HG03025 (cell line): ENCODE results near the gene MRPL39.
A peak's percentile ranks its signal among the peaks of the same experiment; 100 is the strongest.
"Not testable (repeated sequence)": the region's sequence is repeated elsewhere in the genome, so short reads cannot be mapped to it uniquely, and the experiment has no call there.

Experiments used
- ATAC-seq: cut with Tn5 transposase; IDR thresholded peaks from one replicate; pipeline ENCODE4 v1.9.1; 2021; ENCODE audit warnings: mild to moderate bottlenecking, moderate library complexity; ENCODE audit not compliant: unreplicated experiment, low FRiP score

Gene MRPL39

GRCh38 chr21:25607151-25608043 lies at the start of gene MRPL39:
Gene MRPL39 (minus strand): TSS chr21:25607481. CDS start chr21:25607475, 6 bp downstream.
- peak; percentile 93 for ATAC-seq

DNA sequence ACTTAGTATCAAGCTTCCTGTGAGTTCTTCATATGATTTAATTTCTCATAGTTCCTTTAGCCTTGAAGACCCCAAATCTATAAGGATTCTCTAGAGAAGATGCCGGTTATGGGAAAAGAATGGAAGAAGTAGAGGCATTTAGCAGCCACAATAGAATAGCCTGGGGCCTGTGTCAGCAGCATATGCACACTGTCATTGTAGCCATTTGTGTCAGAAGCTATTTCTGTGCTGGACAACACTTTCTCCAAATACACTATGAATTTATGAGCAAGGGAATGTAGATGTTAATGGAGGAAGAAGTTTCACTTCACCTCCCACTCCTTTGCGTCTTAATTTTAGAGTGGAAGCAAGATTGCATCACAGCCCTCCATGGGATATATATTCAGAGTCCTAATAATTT lies 49.1 kb upstream of the MRPL39 start:
- ATAC-seq: no peak

- no peak for ATAC-seq
Observed at GRCh38 chr21:25649146-25649545, 41.9 kb upstream of the MRPL39 start.

DNA sequence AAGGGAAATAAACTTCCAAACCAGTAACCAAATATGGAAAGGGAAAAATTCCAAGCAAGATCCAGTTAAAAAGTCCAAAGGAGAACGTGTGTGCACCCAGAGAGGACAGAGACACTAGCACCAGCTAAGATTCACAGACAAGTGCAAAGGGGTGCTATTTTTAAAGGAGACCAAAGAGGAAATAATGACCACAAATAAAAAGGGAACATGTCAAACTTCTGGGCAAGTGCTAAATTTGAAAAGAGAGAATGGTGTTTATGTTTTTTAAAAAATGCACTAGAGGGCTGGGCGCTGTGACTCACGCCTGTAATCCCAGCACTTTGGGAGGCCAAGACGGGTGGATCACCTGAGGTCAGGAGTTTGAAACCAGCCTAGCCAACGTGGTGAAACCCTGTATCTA lies 40.4 kb upstream of the MRPL39 start:
- no peak for ATAC-seq

- ATAC-seq: no peak
Observed at GRCh38 chr21:25646474-25646873, 39.2 kb upstream of the MRPL39 start.

DNA sequence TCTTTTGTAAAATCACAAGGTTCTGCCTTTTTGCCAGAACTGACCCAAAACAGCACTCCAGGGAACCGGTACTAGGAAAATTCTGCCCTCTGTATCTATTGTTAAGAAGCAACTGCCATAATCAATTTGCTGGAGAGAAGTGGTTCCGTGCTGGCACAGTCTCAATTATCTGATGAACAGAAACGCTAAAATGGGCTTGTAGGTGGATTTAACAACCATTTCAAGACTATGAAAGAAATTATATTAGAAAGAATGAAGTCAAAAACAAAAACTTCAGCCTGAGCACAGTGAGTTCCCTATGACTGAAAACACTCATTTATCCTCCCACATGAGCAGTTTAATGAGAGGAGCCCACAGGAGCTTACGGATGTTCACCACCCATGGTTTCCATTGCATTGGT lies 36.2 kb upstream of the MRPL39 start:
- no peak for ATAC-seq

GRCh38 chr21:25640943-25641292 lies 33.6 kb upstream of the MRPL39 start:
- ATAC-seq: no peak

DNA sequence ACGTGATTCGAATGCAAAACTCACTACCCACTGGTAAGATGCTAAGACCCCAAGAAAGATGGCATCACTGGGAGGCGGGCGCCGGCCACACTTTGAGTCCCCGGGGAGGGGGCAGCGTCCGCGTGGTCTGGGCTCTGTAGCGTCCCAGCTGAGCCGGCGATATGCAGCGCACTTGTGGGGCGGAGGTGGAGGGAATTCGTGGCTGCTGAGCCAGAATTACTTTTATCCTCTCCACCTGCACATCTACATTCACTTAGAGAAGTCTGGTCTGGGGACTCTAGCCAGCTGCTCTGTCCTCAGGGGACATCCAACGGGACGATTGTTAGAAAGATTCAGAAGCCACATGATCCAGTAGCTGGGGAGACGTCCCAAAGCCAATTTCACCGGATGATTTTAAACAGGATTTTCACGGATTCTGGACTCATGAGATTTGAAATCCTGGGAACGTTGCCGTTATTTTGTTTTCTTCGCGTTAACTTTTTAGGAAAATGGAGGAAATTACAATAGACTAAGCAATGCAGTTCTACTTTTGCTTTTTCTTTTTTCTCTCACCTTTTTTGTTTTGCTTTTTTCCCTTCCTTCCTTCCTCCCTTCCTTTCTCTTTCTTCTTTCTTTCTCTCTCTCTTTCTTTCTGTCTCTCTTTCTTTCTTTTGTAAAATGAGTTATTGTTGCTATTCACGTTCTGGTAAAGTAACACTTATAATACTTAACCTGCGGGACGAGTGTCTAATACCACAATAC lies 33.1 kb upstream of the MRPL39 start:
- peak; percentile 18 for ATAC-seq

GRCh38 chr21:25639551-25640201 lies 32.4 kb upstream of the MRPL39 start:
- ATAC-seq: peak; percentile 65

GRCh38 chr21:25638660-25639550 lies 31.6 kb upstream of the MRPL39 start, which contains the start of gene JAM2:
Gene JAM2 (plus strand): TSS chr21:25639258. CDS start chr21:25639822, 564 bp downstream.
- ATAC-seq: peak; percentile 40

- no peak for ATAC-seq
Observed at GRCh38 chr21:25637851-25638659, 30.8 kb upstream of the MRPL39 start.

- ATAC-seq: no peak
Observed at GRCh38 chr21:25636727-25637126, 29.4 kb upstream of the MRPL39 start.

GRCh38 chr21:25635310-25635709 lies 28.0 kb upstream of the MRPL39 start:
- ATAC-seq: no peak

DNA sequence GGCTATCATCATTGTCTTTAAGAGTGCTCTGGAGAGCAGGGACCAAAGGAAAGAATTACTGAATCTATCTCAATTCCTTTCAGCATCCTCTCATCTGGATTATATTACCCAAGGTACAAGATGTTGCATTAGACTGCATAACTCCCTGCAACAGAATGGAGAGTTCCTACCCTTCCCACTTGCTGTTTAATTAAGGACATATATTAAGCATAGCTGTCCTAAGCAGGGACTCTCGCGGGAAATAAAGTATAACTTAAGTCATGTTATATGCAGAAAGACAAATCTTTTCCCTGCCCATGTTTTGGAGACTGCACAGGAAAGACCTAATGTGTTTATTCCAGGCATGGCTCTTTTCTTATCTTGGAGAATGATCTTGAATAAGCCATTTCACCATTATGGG lies 25.0 kb upstream of the MRPL39 start:
- ATAC-seq: no peak

GRCh38 chr21:25626757-25627156 lies 19.5 kb upstream of the MRPL39 start:
- ATAC-seq: no peak

DNA sequence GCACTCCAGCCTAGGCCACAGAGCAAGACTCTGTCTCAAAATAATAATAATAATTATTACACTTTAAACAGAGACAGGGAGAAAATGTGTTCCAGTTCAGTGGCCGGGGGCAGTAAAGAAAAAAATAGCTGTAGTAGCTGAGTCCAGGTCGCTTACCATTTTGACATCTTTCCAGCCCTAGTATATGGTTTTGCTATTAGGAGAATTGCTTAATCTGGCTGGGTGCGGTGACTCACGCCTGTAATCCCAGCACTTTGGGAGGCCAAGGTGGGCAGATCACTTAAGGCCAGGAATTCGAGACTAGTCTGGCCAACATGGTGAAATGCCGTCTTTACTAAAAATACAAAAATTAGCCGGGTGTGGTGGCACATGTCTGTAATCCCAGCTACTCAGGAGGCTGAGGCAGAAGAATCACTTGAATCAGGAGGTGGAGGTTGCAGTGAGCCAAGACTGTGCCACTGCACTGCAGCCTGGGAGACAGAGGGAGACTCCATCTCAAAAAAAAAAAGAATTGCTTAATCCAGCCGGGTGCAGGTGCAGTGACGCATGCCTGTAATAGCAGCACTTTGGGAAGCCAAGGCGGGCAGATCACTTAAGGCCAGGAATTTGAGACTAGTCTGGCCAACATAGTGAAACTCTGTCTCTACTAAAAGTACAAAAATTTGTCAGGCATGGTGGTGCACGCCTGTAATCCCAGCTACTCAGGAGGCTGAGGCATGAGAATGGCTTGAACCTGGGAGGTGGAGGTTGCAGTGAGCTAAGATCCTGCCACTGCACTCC lies 18.7 kb upstream of the MRPL39 start:
- not testable (repeated sequence) for ATAC-seq

- no peak for ATAC-seq
Observed at GRCh38 chr21:25625036-25625435, 17.8 kb upstream of the MRPL39 start.

DNA sequence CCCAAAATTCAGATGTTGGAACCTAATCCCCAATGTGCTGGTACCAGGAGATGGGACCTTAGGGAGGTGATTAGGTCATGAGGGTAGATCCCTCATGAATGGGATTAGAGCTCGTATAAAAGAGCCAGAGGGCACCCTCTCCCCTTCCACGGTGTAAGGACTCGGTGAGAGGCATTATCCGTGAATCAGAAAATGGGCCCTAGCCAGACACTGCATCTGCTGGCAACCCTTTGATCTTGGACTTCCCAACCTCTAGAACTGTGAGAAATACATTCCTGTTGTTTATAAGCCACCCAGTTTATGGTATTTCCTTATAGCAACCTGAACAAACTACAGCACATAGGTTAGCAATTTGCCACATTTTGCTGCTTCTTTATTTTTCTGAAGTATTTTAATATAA lies 17.2 kb upstream of the MRPL39 start:
- no peak for ATAC-seq

DNA sequence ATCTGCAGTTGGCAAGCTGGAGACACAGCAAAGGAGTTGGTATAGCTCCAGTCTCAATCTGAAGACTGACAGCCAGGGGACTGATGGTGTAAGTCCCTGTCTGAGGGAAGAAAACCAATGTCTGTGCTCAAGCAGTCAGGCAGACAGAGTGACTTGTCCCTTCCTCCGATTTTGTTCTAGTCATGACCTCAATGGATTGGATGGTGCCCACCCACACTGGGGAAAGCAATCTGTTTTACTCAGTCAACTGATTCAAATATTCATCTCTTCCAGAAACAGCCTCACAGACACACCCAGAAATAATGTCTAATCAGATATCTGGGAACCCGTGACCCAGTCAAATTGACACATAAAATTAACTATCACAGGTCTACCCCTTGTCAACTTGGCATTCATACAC lies 11.9 kb upstream of the MRPL39 start:
- no peak for ATAC-seq
